Measurements from ENCODE around the gene PRR18.

Gene PRR18

GRCh38 chr6:166274163-166274562 is 34.0 kb downstream of the PRR18 start:
- H3K27ac ChIP-seq: no peak overlapping the region
- TF ChIP-seq CTCF (IDR thresholded peaks at IDR 0.05; ENCODE audit: low read depth, low read length, missing control alignments): no peak
- H3K4me3 ChIP-seq (ENCODE audit: low read depth, low read length): no peak overlapping the region
- in situ Hi-C loops (cut with HindIII; ENCODE audit: low pct_ligation_motif_present, low sequenced_read_pairs): no loop called here
- H3K27me3 ChIP-seq (replicated peaks): no peaks in the 10 kb centered on the region
- no peak for DNase-seq
- no peaks in the 10 kb centered on the region for H3K36me3 ChIP-seq (replicated peaks)

DNA sequence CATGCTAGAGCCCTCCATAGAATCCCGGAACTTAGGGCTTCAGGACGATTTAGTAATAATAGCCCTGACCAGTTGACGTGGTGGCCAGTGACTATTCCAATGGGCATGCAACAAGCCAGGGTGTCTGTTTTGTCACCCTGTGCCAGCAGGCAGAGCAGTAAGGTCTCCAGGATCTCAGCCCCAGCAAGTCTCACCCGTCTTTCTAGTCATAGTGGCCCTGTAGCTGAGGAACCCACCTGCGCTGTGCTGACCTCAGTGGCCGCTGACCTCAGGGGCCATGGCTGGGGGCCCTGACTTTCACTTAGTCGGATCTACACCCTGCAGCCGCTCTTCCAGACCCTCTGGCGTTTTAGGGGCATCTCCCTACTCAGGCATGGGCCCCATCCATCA is 36.8 kb downstream of the PRR18 start:
- peaks cover 3% of the 10 kb centered on the region for H3K27me3 ChIP-seq (replicated peaks)
- in situ Hi-C loops (cut with HindIII; ENCODE audit: low pct_ligation_motif_present, low sequenced_read_pairs): no loop called here
- DNase-seq: no peak
- H3K27ac ChIP-seq: no peak overlapping the region
- H3K4me3 ChIP-seq (ENCODE audit: low read depth, low read length): no peak overlapping the region
- TF ChIP-seq CTCF (IDR thresholded peaks at IDR 0.05; ENCODE audit: low read depth, low read length, missing control alignments): no peak
- no peaks in the 10 kb centered on the region for H3K36me3 ChIP-seq (replicated peaks)

DNA sequence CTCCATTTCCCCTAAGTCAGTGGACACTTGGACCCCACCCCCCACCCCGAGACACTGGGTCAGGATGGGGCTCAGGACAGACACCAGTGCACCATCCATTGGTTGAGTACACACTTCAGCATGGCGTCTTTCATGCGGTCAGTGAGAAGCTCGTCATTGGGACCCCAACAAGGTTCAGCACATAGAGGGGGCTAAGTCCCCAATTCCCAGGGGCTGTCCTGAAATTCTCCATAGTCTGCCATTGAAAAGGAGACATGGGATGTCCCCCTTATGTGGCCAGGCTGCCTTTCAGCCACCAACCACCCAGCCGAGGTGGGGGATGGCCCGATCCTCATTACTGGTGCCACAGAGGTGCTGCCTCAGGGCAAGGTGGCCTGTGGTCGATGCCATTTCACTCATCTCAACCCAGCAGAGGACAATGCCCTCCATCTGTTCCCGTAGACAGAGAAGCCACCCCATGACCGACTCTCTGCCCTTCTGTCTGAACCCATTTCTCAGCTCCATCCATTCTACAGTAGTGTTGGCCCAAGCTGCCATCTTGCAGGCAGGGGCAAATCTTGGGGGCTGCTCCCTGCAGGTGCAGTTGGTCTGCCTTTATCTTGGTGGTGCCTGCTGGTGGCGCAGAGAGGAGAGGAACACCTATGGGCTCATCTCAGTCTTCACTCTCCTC is 37.4 kb downstream of the PRR18 start:
- no peaks in the 10 kb centered on the region for H3K36me3 ChIP-seq (replicated peaks)
- no peak for TF ChIP-seq CTCF (IDR thresholded peaks at IDR 0.05; ENCODE audit: low read depth, low read length, missing control alignments)
- no peak overlapping the region for H3K4me3 ChIP-seq (ENCODE audit: low read depth, low read length)
- H3K27ac ChIP-seq: no peak overlapping the region
- no peak for DNase-seq
- in situ Hi-C loops (cut with HindIII; ENCODE audit: low pct_ligation_motif_present, low sequenced_read_pairs): no loop called here
- peaks cover 3% of the 10 kb centered on the region for H3K27me3 ChIP-seq (replicated peaks)

DNA sequence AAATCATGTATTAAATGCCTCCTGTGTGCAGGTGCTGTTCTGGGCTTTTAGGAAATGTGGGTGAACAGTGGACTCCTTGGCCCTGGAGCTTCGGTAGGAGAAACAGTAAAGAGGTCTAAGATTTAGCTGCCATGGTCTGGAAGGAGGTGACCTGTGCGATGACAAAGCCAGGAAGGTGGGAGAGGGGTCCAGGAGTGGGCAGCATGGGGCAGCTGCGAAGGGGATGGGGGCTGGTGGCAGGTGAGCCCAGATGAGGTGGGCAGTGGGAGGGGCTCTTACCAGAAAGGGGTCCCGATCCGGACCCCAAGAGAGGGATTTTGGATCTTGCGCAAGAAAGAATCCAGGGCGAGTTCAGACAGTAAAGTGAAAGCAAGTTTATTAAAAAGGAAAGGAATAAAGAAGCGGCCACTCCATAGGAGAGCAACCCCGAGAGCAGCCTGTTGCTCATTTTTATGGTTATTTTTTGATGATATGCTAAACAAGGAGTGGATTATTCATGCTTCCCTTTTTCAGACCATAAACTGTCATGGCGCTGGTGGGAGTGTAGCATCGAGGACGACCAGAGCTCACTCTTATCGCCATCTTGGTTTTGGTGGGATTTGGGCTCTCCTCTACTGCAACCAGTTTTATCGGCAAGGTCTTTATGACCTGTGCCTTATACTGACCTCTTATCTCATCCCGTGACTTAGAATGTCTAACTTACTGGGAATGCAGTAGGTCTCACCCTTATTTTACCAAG is 38.7 kb downstream of the PRR18 start:
- H3K4me3 ChIP-seq (ENCODE audit: low read depth, low read length): no peak overlapping the region
- in situ Hi-C loops (cut with HindIII; ENCODE audit: low pct_ligation_motif_present, low sequenced_read_pairs): no loop called here
- DNase-seq: no peak
- no peak overlapping the region for H3K27ac ChIP-seq
- TF ChIP-seq CTCF (IDR thresholded peaks at IDR 0.05; ENCODE audit: low read depth, low read length, missing control alignments): no peak
- peaks cover 3% of the 10 kb centered on the region for H3K27me3 ChIP-seq (replicated peaks)
- no peaks in the 10 kb centered on the region for H3K36me3 ChIP-seq (replicated peaks)

DNA sequence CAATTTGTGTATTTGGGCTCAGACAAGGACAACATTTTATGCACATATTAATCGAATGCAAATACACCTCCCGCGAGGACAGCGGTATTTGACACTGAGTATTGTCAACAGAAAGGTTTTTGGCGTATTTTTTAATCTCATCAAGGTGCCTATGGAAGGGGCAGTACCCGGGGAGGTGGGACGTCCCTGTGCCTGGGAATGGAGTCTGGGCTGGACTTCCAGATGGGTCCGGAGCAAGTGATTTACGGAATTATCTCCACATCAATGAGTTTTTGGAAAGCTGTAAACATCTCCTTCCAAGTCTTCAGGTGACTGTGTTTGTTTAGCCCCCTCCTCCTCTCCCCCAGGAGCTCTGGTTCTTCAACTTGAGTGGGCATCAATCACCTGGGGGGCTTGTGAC is 39.8 kb downstream of the PRR18 start:
- TF ChIP-seq CTCF (IDR thresholded peaks at IDR 0.05; ENCODE audit: low read depth, low read length, missing control alignments): no peak
- H3K27me3 ChIP-seq (replicated peaks): peaks cover 3% of the 10 kb centered on the region
- in situ Hi-C loops (cut with HindIII; ENCODE audit: low pct_ligation_motif_present, low sequenced_read_pairs): no loop called here
- H3K36me3 ChIP-seq (replicated peaks): no peaks in the 10 kb centered on the region
- DNase-seq: no peak
- H3K27ac ChIP-seq: no peak overlapping the region
- no peak overlapping the region for H3K4me3 ChIP-seq (ENCODE audit: low read depth, low read length)

All from brain microvascular endothelial cell (primary cell).